ENCODE measurements around the gene DHX8. TPM values are rescaled to one million over a fixed set of nuclear protein-coding genes. Genes with fewer than 3 reads are reported as not detected.

Gene DHX8
- total RNA-seq, 2 experiments from 2014 or later: 42.6 to 46.9 TPM

DNA sequence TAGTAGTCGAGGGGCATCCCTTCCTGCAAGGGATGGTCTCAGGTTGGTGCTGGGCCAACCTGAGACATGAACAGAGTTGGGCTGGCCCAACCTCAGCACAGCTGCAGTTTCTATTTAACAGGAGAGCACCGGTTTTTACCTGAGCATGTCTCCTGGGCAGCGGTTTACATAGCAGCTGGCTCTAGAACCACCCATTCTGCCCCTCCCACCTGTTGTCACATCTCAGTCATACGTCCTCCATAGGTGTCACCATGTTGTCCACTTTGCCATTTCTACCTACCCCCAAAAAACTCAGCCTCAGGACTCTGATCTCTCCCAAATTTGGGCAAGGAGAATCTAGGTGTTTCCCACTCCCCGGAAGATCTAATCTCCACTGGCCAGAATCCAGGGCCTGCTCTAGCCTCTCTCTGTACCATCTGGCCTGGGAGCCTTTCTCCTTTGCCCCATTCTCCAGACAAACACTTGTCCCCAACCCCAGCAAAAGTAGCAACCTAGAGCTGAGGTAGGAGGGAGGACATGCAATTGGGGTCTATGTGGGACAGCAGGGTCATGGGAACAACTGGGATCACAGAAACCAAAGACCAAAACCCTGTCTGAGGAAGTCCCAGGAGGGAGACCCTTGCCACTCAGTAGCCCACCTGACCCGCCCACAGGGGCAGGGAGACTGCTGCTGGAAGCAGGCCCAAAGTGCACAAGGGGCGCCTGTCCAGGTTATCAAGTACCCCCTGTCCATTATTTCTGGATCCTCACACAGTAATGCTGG lies 43.3 kb downstream of the DHX8 start:
- intact Hi-C loops (cut with DNase I, micrococcal nuclease): no loop called here
- DNase-seq (no peak), ATAC-seq (no peak)
- peaks cover 11% of the 10 kb centered on the region for H3K36me3 Mint-ChIP-seq (ENCODE audit: low read depth)
- no peaks in the 10 kb centered on the region for H3K4me1 Mint-ChIP-seq
- ChIA-PET CTCF (interaction anchor here (0.7 to 1.5 kb wide), 7 partner anchors 9 to 146 kb away, joined by 3 to 4 read pairs (median 3); partner anchors contain the start of gene DHX8), POLR2A (interaction anchor here (0.6 kb wide), 1 partner anchor 33 kb away, joined by 3 read pairs; no protein-coding TSS in a partner anchor)
- no peak overlapping the region for H3K4me3 Mint-ChIP-seq
- no peaks in the 10 kb centered on the region for H3K27me3 Mint-ChIP-seq
- H3K27ac Mint-ChIP-seq: no peak overlapping the region
- H3K9me3 Mint-ChIP-seq (ENCODE audit: low read depth): no peaks in the 10 kb centered on the region

DNA sequence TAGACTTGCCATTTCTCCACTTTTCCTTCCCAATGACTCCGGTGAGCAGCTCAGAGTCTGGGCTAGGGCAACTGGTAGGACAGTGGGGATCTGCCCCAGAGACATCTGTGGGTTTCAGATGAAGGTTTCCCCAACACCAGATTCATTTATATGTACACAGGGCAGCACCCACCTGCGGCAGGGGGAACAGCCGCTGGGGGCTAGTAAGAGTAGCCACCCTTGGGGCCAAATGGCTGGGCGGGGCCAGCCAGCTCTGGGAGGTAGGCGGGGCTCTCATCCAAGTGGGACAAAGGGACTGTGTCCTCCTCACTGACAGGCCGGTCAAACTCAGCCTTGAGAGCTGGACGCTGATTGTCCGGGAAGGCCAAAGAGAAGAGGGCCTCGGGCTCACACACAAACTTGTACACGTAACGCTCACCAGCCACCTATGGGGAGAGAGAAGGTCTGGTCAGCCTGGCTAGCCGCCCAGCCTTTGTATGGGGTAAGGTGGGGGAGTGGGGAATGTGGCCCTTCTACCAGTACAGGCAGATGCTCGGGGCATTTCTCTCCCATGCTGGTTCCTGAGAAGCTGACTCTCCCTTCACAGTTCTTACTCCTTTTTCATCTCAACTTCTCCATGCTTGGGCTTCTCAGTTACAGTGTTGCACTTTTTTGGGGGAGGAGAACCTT lies 44.7 kb downstream of the DHX8 start:
- intact Hi-C loops (cut with DNase I, micrococcal nuclease): no loop called here
- ATAC-seq (no peak), DNase-seq (no peak)
- H3K27me3 Mint-ChIP-seq: no peaks in the 10 kb centered on the region
- peaks cover 7% of the 10 kb centered on the region for H3K36me3 Mint-ChIP-seq (ENCODE audit: low read depth)
- no peak overlapping the region for H3K27ac Mint-ChIP-seq
- no peaks in the 10 kb centered on the region for H3K4me1 Mint-ChIP-seq
- ChIA-PET CTCF (interaction anchor here (0.7 to 1.5 kb wide), 2 partner anchors 135 to 212 kb away, joined by 3 read pairs; no protein-coding TSS in a partner anchor), POLR2A (no interaction called here)
- no peaks in the 10 kb centered on the region for H3K9me3 Mint-ChIP-seq (ENCODE audit: low read depth)
- no peak overlapping the region for H3K4me3 Mint-ChIP-seq

DNA sequence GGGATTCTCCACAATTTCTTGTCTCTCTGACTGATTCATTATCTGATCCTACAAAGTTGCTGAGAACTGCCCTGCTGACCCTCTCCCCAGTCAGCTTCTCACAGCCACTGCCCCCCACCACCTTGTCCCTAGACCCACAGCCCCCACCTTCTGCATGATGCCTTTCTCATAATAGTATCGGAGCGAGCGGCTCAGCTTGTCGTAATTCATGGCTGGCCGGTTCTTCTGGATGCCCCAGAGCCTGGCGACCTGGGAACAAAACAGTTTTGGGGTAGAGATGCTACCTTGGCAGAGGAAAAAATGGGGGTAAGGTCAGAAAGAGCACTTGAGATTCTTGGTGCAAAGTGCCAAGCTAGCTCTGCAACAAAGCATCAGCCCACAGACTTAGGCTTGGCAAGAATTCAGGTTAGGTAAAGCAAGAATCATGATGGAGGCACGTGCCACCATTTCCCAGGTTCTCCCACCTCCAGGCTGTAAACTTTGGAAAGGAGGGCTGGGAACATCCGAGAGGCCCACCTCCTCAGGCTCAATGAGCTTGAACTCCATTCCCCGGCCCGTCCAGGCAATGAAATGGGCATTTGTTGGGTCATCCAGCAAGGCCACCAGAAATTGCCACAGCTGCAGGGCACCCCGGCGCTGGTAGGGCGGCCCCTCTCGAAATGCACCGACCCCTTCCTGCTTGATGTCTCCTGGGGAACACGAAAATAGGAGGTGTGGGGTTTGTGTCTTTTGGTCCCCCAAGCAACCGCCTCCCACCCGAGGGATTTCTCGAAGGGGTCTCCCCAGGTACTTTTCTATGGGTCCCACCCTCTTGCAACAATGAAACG lies 45.4 kb downstream of the DHX8 start:
- CTCF ChIA-PET: no interaction called here
- Mint-ChIP-seq H3K4me3 (no peak overlapping the region), H3K36me3 (ENCODE audit: low read depth) (peaks cover 4% of the 10 kb centered on the region), H3K27ac (no peak overlapping the region), H3K27me3 (no peaks in the 10 kb centered on the region), H3K9me3 (ENCODE audit: low read depth) (no peaks in the 10 kb centered on the region), H3K4me1 (no peaks in the 10 kb centered on the region)
- intact Hi-C loops (cut with DNase I, micrococcal nuclease): no loop called here
- DNase-seq (no peak), ATAC-seq (no peak)
- POLR2A ChIA-PET: no interaction called here

DNA sequence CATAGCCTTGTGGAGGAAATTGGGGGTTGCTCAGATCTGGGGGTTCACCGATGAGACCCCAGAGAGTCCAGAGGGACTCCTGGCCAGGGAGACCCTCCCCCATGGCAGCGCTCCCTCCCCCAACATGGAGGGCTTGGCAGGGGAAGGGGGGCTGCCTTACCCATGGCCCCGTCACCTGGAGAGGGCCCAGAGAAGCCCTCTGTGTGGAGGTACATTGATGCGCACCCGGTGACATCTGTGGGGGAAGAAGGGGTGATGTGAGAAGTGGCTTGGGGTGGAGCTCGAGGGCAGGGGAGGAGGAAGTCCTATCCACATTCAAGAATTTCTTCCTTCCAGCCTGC lies 46.1 kb downstream of the DHX8 start:
- Mint-ChIP-seq H3K27me3 (no peaks in the 10 kb centered on the region), H3K4me1 (no peaks in the 10 kb centered on the region), H3K4me3 (no peak overlapping the region), H3K9me3 (ENCODE audit: low read depth) (no peaks in the 10 kb centered on the region), H3K27ac (no peak overlapping the region), H3K36me3 (ENCODE audit: low read depth) (peaks cover 4% of the 10 kb centered on the region)
- intact Hi-C loops (cut with DNase I, micrococcal nuclease): no loop called here
- ChIA-PET CTCF (no interaction called here), POLR2A (no interaction called here)
- ATAC-seq: no peak
- no peak for DNase-seq

DNA sequence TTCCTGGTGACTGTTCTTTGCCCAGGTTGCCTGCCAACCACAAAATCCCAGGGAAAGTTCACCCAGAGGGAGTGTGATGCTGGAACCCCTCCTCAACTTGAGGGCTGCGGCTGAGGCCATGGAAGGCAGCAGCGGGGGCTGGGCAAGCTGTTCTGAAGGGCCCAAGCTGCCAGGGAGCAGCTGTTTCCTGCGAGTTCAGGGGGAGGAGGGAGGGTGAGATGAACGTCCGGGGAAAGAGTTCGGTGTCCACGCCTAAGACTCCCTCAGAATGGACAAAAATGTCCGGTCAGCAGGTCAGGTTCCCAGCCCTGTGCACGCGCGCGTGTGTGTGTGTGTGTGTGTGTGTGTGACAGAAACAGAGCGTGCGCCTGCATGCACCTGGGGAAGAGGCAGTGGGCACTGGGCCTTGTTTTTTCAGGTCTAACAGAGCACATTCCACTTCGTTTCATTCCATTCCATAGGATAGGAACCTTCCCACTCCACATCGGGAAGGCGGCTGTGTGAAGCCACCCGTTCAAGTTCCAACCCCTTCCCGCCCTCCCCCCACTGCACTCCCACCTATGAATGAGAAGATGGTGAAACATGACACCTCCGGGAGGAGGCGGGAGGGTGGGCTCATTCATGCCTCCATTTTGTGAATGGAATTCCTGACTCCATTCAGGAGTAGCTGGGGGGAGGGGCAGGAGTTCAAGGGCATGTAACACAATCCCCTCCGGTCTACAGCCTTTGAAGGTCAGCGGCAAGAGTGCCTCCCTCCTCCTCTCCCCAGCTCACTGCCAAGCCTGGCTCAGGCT lies 46.7 kb downstream of the DHX8 start:
- no peak overlapping the region for H3K27ac Mint-ChIP-seq
- ATAC-seq: no peak
- DNase-seq: no peak
- no peaks in the 10 kb centered on the region for H3K4me1 Mint-ChIP-seq
- ChIA-PET POLR2A (no interaction called here), CTCF (interaction anchor here (1.6 kb wide), 1 partner anchor 13 kb away, joined by 5 read pairs; no protein-coding TSS in a partner anchor)
- intact Hi-C loops (cut with DNase I, micrococcal nuclease): no loop called here
- H3K27me3 Mint-ChIP-seq: no peaks in the 10 kb centered on the region
- no peak overlapping the region for H3K4me3 Mint-ChIP-seq
- H3K36me3 Mint-ChIP-seq (ENCODE audit: low read depth): peaks cover 4% of the 10 kb centered on the region
- no peaks in the 10 kb centered on the region for H3K9me3 Mint-ChIP-seq (ENCODE audit: low read depth)

DNA sequence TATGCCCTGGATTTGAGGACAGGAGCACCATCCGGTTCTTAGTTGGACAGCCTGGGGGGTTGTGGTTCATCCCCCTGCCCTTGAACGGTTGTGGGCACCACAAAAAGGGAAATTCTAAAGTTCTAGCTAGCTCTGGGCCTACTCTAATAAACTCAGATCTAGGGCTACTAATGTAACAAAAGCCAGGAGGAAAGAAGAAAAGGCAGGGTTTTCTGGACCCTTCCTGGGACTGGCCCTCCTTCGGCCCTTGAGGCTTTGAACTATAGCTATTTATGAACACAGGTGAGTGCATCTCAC lies 47.3 kb downstream of the DHX8 start:
- Mint-ChIP-seq H3K4me3 (no peak overlapping the region), H3K36me3 (ENCODE audit: low read depth) (peaks cover 2% of the 10 kb centered on the region), H3K4me1 (peaks cover 3% of the 10 kb centered on the region), H3K27ac (no peak overlapping the region), H3K9me3 (ENCODE audit: low read depth) (no peaks in the 10 kb centered on the region), H3K27me3 (no peaks in the 10 kb centered on the region)
- POLR2A ChIA-PET: no interaction called here
- CTCF ChIA-PET: interaction anchor here (0.7 to 1.6 kb wide), 2 partner anchors 13 to 1940 kb away, joined by 3 to 5 read pairs; no protein-coding TSS in a partner anchor
- DNase-seq (no peak), ATAC-seq (no peak)
- intact Hi-C loops (cut with DNase I, micrococcal nuclease): no loop called here

DNA sequence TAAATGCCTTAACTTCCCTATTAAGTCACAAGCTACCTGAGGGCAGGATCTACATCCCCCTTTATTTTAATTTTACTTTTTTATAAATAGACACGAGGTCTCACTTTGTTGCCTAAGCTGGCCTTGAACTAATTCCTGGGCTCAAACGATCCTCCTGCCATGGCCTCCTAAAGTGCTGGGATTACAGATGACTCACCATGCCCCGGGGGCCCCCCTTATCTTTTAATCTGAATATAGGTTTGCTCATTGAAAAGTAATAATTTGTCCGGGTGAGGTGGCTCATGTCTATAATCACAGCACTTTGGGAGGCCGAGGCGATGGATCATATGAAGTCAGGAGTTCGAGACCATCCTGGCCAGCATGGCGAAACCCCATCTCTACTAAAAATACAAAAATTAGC lies 48.2 kb downstream of the DHX8 start:
- DNase-seq (no peak), ATAC-seq (no peak)
- Mint-ChIP-seq H3K27ac (no peak overlapping the region), H3K4me1 (peaks cover 7% of the 10 kb centered on the region), H3K4me3 (no peak overlapping the region), H3K36me3 (ENCODE audit: low read depth) (no peaks in the 10 kb centered on the region), H3K9me3 (ENCODE audit: low read depth) (no peaks in the 10 kb centered on the region), H3K27me3 (no peaks in the 10 kb centered on the region)
- ChIA-PET CTCF (interaction anchor here (0.6 to 1.6 kb wide), 2 partner anchors 14 to 124 kb away, joined by 3 to 5 read pairs; no protein-coding TSS in a partner anchor), POLR2A (interaction anchor here (0.6 kb wide), 1 partner anchor 164 kb away, joined by 3 read pairs; no protein-coding TSS in a partner anchor)
- intact Hi-C loops (cut with DNase I, micrococcal nuclease): no loop called here

DNA sequence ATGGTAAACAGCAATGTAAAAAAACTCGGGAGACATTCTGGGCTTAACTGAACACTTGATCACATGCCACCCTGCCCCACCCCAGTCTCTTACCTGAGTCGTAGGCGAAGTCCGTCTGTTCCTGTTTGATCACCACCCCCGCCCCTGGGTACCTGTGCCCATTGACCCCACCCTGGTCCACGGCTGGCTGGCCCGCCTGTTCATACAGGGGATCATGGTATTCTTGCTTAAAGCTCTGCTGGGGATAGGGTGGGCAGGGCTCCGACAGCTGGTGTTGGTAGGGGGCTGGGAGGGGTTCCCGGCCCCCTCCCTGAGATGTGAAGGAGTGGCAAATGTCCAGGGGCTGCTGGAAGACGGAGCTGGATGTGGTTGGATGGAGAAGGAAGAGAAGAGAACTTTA lies 48.8 kb downstream of the DHX8 start:
- intact Hi-C loops (cut with DNase I, micrococcal nuclease): no loop called here
- Mint-ChIP-seq H3K4me1 (peaks cover 7% of the 10 kb centered on the region), H3K4me3 (no peak overlapping the region), H3K36me3 (ENCODE audit: low read depth) (no peaks in the 10 kb centered on the region), H3K9me3 (ENCODE audit: low read depth) (no peaks in the 10 kb centered on the region), H3K27ac (no peak overlapping the region), H3K27me3 (no peaks in the 10 kb centered on the region)
- ChIA-PET POLR2A (no interaction called here), CTCF (no interaction called here)
- DNase-seq: no peak
- ATAC-seq: no peak

DNA sequence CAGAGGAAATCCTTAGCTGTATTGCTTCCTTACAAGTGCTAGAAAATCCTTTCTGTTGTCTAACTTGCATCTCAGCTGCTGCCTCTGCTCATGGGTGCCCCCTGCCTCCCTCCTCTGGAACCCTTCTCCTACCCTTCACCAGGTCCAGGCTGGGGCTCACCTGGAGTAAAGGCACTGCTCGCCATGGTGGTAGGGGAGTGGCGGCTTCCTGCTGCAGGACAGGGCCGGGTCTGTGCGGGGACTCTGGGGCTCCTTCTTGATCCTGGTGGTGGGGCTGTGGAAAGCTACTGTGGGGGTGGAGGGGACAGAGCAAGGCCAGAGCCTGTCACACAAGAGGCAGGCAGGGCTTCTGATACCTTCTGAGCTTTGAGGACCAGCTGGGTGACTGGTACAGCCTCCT lies 49.9 kb downstream of the DHX8 start:
- DNase-seq (no peak), ATAC-seq (no peak)
- Mint-ChIP-seq H3K4me1 (peaks cover 7% of the 10 kb centered on the region), H3K27me3 (no peaks in the 10 kb centered on the region), H3K9me3 (ENCODE audit: low read depth) (no peaks in the 10 kb centered on the region), H3K36me3 (ENCODE audit: low read depth) (no peaks in the 10 kb centered on the region), H3K27ac (no peak overlapping the region), H3K4me3 (no peak overlapping the region)
- intact Hi-C loops (cut with DNase I, micrococcal nuclease): no loop called here
- ChIA-PET POLR2A (no interaction called here), CTCF (interaction anchor here (0.9 to 1.0 kb wide), 2 partner anchors 43 to 160 kb away, joined by 3 to 5 read pairs; no protein-coding TSS in a partner anchor)

DNA sequence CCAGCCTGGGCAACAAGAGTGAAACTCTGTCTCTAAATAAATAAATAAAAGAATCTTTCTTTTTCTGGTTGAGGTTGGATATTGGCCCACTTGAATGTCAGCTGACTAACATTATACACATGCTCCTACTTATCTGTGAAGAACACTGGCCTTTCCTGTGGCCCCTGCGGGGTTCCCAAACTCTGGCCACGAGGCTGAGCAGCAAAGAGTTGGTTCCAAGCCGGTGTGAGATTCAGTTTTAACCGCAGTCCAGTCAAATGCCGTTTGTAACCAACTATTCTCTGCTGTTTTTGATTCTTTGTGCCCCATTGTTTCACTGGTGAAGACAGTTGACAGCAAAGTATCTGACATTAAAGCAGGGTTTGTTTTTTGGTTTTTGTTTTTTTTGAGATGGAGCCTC lies 51.1 kb downstream of the DHX8 start:
- intact Hi-C loops (cut with DNase I, micrococcal nuclease): no loop called here
- POLR2A ChIA-PET: no interaction called here
- Mint-ChIP-seq H3K9me3 (ENCODE audit: low read depth) (no peaks in the 10 kb centered on the region), H3K36me3 (ENCODE audit: low read depth) (no peaks in the 10 kb centered on the region), H3K27me3 (no peaks in the 10 kb centered on the region), H3K4me1 (peaks cover 7% of the 10 kb centered on the region), H3K4me3 (no peak overlapping the region), H3K27ac (no peak overlapping the region)
- CTCF ChIA-PET: interaction anchor here (0.7 kb wide), 1 partner anchor 9 kb away, joined by 3 read pairs; no protein-coding TSS in a partner anchor
- ATAC-seq (no peak), DNase-seq (no peak)

Data from activated CD4-positive, alpha-beta T cell treated with anti-CD3 and anti-CD28 coated beads for 36 hours (primary cell).